ENCODE measurements around the gene LCOR.
A peak's percentile ranks its signal among the peaks of the same experiment; 100 is the strongest.

Gene LCOR

DNA sequence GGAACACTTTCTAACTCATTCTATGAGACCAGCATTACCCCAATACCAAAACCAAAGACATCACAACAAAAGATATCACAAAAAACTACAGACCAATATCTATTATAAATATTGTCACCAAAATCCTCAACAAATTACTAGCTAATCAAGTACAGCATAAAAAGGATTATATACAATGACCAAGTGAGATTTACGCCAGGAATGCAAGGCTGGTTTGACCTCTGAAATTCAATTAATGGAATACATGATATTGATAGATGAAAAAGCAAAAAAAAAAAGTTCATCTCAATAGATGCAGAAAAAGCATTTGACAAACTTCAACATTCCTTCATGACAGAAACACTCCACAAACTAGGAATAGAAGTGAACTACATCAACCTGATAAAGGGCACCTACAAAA lies 175.3 kb downstream of the LCOR start:
- no peak for DNase-seq (ENCODE audit: low read depth in 3 of 3, low spot score in 1 of 3)

DNA sequence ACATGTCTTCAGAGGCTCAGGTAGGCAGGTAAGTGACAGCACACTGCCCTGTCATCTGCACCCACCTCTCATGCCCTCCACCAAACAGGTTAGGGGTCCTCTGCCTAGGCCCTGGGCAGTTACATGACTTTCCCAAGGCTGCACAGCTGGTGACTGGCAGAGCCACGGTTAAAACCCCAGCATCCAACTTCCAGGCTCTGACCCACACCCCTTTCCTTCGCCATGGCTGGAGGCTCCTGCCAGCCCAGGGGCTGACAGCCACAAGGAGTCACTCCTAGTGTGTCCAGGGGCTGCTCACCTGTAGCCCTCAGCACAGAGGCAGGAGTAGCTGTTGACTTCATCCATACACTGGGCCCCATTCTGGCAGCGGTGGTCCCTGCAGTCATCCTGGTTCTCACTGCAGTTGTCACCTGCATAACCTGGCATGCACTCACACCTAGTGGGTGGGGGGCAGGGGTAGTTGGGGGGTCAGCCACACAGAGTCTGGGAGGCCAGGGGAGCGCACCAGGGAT lies 178.7 kb downstream of the LCOR start:
- no peak for DNase-seq (ENCODE audit: low read depth in 3 of 3, low spot score in 1 of 3)

DNA sequence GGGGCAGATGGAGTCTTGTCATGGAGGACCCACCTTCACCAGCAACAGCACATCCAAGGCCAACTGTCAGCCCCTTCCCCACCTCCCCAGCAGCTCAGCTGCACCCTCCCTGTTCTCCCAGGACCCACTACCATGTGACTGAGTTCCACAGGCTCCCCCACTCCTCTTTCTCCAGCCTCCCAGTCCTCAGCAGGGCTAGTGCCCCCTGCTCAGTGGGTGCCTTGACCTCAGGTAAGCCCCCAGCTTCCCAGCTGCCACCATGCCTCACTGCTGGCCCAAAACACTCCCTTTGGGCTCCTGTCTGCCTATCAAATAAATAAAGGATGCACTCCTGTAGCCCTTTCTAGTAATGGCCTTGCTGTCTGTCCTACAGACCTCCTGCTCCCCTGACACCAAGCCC lies 179.3 kb downstream of the LCOR start:
- DNase-seq (ENCODE audit: low read depth in 3 of 3, low spot score in 1 of 3) = no peak

DNA sequence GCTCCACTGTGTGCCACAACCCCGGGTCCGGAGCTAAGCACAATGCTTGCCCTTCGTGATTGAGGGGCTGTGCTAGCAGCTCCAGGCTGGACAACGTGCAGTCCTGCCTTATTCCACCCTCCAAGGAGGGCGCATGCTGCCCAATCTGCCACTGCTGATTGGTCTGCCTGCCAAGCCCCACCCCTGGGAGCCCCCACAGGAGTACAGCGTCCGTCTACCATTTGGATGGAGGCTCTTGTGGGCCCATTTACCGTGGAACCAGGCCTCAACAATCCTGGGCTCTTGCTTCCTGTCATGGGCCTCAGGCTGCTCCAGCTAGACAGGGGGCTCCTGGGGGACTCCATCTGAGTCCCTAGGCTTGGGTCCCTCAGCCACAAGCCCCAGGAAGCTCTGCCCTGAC lies 180.4 kb downstream of the LCOR start:
- DNase-seq (ENCODE audit: low read depth in 3 of 3, low spot score in 1 of 3) = no peak

DNA sequence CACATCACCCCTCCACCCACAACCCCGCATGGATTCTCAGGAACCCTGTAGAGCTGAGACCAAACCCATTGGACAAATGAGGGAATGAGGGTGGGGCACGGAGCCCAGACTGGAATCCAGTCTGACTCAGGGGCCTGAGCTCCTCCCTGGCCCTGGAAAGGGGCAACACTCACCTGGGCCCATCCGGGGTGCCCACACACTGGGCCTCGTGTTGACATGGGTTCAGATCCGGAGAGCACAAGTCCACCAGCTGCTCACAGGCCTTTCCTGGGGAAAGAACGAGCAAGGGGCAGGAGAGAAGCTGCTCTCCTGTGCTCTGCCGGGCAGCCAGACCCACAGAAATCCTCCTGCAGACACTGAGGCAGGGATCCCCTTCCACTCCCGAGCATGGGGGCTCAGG lies 181.5 kb downstream of the LCOR start:
- DNase-seq (ENCODE audit: low read depth in 3 of 3, low spot score in 1 of 3) = no peak

DNA sequence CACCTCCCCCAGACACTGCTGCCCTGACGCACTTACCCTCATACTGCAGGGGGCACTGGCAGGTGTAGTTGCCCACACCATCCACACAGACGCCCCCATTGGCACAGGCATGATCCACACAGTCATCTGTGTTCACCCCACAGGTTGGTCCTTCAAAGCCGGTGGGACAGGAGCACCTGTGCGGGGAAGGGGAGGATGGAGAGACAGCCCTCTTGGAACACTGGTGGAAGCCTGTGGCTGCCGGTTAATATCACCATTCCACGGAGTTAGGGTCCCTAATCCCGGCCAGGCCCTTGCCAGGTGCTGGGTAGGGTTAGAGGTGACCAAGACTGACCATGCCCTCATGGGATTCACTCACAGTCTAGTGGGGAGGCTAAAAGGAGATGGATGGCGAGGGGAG lies 181.9 kb downstream of the LCOR start:
- DNase-seq (ENCODE audit: low read depth in 3 of 3, low spot score in 1 of 3) = no peak

DNA sequence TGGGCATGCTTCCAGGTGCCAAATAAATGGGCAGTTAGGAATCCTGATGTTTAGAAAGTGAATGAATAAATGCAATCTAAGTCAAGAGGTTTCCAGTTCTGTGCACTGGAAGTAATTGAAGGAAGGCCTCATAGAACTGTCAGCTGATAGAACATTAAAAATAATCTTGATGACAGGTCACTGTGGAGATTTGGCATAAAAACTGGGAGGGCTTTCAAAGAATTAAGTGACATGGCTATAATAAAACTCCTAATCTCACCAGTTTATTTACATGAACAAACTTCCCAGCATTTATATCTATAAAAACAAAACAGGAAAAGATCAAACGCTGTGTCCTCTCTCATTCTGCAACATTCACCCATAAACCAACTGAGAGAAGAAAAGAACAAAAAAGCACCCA lies 183.1 kb downstream of the LCOR start:
- DNase-seq (ENCODE audit: low read depth in 3 of 3, low spot score in 1 of 3) = no peak

DNA sequence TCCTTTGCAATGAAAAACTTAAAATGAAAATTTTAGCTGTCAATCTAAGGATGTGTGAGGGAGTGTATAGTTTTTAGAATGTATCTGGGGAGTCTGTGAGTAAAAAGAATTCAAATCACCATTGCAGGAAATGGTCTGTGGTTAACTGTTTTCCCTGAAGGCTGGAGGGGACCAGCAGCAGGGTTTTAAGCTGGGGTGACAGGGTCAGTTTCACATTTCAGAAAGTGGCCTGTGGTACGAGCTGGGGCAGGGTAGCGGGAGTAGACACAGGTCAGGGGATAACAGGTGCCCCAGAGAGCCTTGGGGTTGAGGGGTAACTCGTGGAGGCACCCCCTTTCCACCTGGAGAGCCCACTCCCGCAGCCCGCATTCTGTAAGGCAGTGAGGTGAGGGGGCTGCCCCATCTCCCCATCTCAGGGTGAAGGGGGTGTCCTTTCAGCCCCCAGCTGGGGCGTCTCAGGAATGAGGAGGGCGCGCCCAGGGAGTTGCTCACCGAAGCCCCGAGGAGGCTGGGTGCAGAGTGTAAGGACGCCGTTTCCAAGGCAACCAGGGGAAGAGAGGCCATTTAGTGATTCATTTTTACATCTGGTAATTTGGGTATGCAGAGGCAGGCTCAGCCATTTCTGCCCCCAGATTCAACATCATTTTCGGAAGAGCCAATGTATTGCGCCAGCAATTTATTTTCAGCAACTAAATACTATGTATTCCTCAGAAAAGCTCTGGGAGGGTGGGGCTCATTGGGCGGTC lies 184.8 kb downstream of the LCOR start:
- no peak for DNase-seq (ENCODE audit: low read depth in 3 of 3, low spot score in 1 of 3)

DNA sequence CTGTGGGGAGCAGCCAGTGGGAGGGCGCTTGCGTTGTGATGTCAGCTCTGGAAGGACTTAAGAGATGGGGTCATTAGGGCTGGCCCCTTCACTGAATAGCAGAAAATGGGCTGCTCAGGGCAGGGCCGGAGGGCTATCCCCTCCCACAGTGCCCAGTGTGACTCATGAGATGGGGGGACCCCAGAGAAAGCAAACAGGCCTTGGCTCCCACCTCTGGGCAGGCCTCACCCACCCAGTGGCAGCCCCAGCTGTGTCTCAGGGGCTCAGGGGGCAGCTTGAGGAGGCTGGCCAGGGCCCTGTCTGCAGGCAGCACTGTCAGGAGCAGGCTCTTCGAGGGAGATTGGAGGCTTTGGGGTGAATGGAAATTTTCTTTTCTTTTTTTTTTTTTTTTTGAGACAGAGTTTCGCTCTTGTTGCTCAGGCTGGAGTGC lies 185.4 kb downstream of the LCOR start:
- DNase-seq (ENCODE audit: low read depth in 3 of 3, low spot score in 1 of 3) = no peak

DNA sequence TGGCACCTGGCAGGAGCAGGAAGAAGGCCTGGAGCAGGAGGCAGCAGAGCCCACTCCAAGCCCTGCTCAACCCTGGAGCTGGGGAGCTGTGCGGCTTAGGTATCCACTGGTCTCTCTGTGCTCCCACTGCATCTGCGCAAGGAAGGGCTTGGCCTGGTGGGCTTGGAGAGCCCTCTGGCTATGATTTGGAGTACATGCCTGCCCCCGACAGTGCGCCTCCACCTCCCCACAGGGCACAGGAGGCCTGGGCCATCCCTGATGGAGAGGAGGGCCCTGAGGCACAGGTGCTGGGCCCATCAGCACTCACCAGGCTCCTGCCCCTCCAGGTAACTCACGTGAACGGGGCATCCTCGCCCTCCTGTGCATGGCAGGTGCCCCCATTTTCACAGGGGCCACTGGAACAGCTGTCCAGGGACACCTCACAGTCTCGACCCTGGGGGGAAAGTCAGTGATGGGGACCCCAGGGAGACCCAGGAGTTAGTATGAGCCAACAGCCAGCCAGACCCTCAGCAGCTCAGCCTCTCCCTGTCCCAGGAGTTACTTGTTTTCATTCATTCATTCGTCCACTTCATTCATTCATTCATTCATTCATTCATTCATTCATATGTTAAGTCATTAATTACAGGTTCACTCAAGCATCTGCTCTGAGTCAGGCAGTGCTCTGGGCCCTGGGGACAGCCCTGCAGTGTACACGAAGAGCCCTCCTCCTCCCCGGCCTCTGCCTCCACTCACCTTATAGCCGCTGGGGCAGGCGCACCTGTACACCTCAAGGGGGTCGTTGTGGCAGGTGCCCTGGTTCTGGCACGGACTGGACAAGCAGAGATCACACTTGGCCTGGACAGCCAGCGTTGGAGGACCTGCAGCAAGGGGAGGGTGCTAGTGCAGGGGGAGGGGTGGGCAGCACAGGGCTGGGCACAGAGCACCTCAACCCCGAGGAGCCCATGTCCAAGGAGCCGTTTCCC lies 186.4 kb downstream of the LCOR start:
- DNase-seq (ENCODE audit: low read depth in 3 of 3, low spot score in 1 of 3) = no peak

DNA sequence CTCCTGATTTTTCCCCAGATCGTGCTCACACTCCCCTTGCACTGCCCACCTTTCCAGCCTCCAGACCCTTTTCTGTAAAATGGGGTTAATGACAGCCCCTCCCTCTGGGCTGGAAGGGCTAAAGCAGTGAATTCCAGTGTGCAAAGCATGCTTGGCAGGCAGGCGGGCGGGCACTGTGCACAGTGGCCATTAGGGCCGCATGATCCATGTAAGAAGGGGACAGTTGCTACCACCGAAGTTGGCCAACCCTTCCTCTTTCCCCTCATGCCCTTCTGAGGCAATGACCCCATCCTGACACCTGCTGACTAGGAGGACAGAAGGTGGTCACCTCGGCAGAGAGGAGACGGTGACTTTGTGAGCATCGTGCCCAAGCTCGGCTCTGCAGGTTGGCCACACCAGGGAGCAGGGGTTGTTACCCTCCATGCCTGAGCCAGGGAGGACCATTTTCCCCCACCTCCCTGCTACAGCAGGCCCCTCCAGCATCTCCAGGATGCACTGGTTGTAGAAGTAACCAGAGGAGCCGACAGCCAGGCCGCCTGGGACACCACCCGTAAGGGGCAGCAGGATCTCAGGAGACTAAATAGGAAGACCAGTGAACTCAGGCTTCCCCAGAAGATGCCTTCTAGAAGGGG lies 187.2 kb downstream of the LCOR start:
- DNase-seq (ENCODE audit: low read depth in 3 of 3, low spot score in 1 of 3) = no peak

DNA sequence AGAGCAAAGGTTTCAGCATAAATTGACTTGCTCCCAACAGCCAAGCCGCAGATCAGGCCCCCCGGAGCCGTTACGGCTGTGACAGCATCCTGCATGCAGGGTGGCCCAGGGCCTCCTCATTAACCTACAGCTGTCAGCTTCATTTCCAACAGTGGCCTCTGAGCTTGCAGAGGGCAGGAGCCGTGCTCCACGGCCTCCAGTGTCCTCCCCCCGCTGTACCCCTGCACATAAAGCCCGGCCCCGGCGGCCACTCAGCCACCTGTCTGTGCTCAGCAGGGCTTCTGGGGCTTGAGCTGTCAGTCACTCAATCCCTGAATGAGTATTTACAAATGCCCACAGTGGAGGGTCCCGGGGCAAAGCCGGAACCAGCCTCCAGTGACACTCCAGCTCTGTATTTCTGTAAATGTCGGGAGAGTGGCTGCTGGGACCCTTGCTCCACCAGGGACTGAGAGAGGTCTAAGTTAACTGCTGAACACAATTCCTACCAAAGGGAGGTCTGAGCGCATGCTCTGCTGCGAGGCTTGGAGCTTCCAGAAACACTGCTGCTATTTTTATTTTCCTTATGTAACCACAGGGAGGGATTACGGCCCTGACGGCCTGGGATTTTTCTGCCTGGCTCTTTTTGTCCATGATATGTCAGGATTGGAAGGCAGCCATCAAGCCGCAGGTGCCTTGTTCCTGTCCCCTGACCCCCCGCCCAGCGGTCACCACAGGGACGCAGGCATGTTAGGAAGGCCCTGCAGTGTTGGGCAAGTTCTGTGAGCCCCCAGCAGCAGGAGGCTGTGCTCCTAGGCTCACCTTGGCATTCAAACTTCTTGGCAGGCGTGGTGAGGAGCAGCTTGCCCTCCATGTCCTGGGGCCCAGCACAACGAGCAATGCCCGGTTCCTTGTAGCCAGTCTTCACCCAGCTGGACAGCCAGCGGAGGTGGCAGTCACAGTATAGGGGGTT lies 188.6 kb downstream of the LCOR start:
- DNase-seq (ENCODE audit: low read depth in 3 of 3, low spot score in 1 of 3) = no peak

DNA sequence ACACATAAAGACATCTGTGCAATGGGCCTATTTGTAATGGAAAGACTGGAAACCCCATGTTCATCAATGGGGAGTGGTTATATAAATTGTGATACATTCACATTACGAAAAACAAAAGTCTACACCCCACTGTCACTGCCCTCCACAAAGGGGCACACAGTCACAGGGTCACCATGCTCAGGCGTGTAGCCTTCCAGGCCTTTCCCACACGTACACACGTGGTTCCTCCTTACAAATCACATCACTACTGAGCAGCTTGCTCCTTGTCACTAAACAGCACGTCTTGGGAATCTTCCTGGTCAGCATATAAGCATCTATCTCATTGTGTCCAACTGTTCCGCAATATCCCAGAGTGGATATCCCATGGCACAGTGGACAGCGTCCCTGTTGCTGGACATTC lies 190.5 kb downstream of the LCOR start:
- DNase-seq (ENCODE audit: low read depth in 3 of 3, low spot score in 1 of 3) = no peak

DNA sequence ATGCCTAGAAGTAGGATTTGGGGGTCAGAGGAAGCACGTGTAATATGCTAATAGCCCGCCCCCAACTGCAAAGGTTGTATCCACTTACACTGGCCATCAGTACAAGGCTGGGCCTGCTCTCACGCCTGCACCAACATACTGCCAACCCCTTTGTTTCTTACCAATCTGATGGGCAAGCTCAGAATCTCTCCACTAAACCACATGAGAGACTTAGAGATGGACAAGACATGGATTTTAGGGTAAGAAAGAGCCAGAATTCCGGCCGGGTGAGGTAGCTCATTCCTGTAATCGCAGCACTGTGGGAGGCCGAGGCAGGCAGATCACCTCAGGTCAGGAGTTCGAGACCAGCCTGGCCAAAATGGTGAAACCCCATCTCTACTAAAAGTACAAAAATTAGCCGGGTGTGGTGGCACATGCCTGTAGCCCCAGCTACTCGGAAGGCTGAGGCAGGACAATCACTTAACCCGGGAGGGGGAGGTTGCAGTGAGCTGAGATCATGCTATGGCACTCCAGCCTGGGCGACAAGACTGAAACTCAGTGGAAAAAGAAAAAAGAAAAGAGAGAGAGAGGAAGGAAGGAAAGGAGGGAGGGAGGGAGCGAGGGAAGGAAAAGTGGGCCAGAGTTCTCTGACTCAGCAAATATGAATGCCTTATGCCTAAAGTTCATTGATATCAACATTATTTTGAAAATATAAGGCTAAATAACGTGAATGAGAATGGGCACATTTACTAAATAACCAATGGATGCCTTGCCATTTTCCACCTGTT lies 191.5 kb downstream of the LCOR start:
- no peak for DNase-seq (ENCODE audit: low read depth in 3 of 3, low spot score in 1 of 3)

DNA sequence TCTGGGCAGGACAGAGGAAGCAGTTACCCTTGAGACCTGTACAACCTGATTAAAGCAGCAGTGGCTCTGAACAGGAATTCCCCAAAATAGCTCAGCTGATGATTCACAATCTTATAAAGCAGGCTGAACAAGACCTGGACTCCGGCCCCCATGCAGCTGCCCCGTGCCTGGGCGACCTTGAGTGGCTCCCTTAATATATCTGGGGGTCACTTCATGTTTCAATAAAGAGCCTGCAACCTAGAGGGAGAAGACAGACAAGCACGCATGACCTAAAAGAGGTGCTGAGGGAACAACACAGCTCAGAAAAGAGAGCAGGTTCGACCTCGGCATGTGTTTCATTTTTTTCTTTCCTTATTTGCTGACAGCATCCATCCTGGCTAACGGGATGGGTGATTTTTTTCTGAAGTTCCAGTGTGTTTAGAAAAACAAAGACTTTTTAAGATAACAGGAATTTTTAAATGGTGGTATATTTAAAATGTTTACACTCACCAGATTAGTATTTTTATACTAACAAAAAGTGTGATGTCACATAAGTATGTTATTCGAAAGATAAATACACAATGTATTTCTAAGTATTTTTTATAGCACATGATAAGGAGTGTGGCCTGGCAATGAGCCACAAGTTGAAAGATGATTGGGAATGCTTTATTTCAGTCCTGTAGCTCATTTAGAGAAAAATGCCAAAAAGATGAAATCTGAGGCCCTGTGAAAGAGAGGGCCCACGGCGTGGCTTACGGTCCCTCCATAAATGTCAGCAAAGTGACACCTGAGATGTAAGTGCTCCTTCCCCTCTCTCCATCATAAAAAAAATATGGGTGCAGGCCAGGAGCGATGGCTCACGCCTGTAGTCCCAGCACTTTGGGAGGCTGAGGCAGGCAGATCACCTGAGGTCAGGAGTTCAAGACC lies 192.3 kb downstream of the LCOR start:
- DNase-seq (ENCODE audit: low read depth in 3 of 3, low spot score in 1 of 3) = no peak

DNA sequence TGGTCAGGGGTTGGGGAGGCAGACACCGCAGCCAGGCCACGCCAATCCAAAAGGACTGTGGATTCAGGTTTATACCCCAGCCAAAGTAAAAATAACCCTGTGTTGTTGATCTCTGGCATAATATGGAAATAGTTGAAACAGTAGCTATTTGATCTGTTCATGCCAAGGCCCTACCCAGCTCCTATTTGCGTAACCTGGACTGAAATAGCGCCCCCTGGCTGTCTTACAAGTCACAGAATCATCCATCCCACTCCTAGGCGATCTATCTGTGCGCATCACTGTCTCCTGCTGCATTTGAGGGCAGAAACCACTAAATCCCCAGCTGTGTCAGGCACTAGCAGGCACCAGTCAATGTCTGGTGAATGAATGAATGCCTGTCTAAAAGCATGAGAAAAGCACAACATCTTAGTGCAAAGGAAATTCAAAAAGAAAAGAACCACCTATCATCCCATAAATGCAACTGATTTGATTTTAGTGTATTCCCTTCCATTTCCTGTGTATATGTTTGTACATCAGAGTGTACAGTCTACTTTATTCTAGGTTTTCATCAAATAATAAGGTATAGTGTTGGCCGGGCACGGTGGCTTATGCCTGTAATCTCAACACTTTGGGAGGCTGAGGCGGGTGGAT lies 193.6 kb downstream of the LCOR start:
- peak in 2 of 3 donors; percentile 3 to 29 for DNase-seq (ENCODE audit: low read depth in 3 of 3, low spot score in 1 of 3)

DNA sequence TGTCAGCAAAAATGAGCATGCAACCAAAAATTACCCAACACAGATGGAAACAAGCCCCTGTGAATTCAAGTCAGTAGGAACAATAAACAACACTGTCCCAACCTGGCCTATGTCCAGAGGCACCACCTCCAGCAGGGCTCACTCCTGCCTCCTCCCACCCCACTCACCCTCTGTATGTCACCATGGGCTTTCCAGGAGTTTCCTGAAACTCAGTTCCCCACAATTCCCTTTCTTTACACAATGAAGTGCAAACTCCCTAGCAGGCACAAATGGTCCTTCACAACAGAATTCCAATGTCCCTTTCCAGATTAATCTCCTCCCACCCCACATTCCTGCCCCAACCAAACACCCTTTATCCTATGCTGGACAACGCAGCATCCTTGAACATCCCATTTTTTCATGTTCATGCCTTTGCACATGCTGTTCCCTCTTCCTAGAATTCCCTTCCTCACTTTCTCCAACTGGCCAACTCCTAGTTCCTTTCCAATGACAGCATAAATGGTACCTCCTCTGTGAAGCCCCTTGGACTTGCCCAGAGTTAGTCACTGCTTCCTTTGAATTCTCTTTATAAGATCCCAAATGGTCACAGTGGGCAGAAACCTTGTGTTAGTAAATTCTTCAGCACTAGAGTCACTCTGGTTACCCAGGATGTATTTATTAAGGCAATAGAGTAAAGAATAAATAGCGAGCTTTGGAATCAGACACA lies 196.2 kb downstream of the LCOR start:
- no peak for DNase-seq (ENCODE audit: low read depth in 3 of 3, low spot score in 1 of 3)

DNA sequence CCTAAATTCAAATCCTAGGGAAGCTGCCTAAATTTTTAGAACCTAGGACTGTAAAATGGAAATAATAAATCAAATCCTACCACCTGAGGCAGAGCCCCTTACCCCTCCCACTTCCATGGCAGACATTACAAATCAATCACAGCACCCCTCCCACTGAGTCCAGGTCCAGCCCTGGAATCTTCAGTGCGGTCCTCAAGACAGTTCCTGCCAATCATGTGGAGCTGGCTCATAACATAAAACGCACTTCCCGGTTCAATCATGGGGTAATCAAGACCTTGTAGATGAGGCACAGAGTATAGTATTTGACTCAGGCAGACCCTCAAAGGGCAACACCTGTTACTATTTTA lies 196.7 kb downstream of the LCOR start:
- DNase-seq (ENCODE audit: low read depth in 3 of 3, low spot score in 1 of 3) = no peak

Measured in stimulated activated CD4-positive, alpha-beta T cell treated with anti-CD3 and anti-CD28 coated beads, TNF-alpha, amount 100 ng/mL, for 1 hour (primary cell).